NCI-H128 (cell line): Measurements from ENCODE around the gene ABCE1.

ENCODE experiments used
- DNase-seq: peaks from one replicate; lab custom pipeline; 2025; ENCODE audit not compliant: unreplicated experiment; lab: John Stamatoyannopoulos, UW

The ABCE1 gene

GRCh38 chr4:145176641-145177432, 78.7 kb downstream of the ABCE1 start:
- no peak for DNase-seq

- DNase-seq: no peak
These were observed 79.4 kb downstream of the ABCE1 start for GRCh38 chr4:145177511-145177905.

GRCh38 chr4:145177906-145178538, 79.9 kb downstream of the ABCE1 start:
- DNase-seq: no peak

GRCh38 chr4:145178740-145179280, 80.7 kb downstream of the ABCE1 start:
- DNase-seq: no peak
